ENCODE data around the gene GPD2.
"Not testable (repeated sequence)": the region's sequence is repeated elsewhere in the genome, so short reads cannot be mapped to it uniquely, and the experiment has no call there.

The GPD2 gene

GRCh38 chr2:156489195-156489594, 53.0 kb downstream of the GPD2 start:
- no peak overlapping the region for H3K27ac ChIP-seq
- POLR2A ChIA-PET (ENCODE audit: low non-redundant PET), result no interaction called here
- TF ChIP-seq CTCF (conservative IDR thresholded peaks at IDR 0.05; ENCODE audit: low read depth), result no peak
- CTCF ChIA-PET, result interaction anchor here (1.1 kb wide), 1 partner anchor 17 kb away, joined by 4 read pairs; no protein-coding TSS in a partner anchor
- DNase-seq (ENCODE audit: low spot score), result no peak

GRCh38 chr2:156489750-156490465, 53.7 kb downstream of the GPD2 start:
- TF ChIP-seq CTCF (conservative IDR thresholded peaks at IDR 0.05; ENCODE audit: low read depth), result no peak
- ChIA-PET POLR2A (ENCODE audit: low non-redundant PET) (no interaction called here), CTCF (no interaction called here)
- no peak for DNase-seq (ENCODE audit: low spot score)
- H3K27ac ChIP-seq, result no peak overlapping the region

- ChIA-PET POLR2A (ENCODE audit: low non-redundant PET) (no interaction called here), CTCF (no interaction called here)
- DNase-seq (ENCODE audit: low spot score), result no peak
- no peak for TF ChIP-seq CTCF (conservative IDR thresholded peaks at IDR 0.05; ENCODE audit: low read depth)
- H3K27ac ChIP-seq, result no peak overlapping the region
These were observed 54.3 kb downstream of the GPD2 start for GRCh38 chr2:156490466-156490840.

GRCh38 chr2:156491176-156491575, 55.0 kb downstream of the GPD2 start:
- CTCF ChIA-PET, result interaction anchor here (0.5 to 0.7 kb wide), 2 partner anchors 11 to 17 kb away, joined by 3 read pairs; no protein-coding TSS in a partner anchor
- POLR2A ChIA-PET (ENCODE audit: low non-redundant PET), result no interaction called here
- no peak overlapping the region for H3K27ac ChIP-seq
- no peak for DNase-seq (ENCODE audit: low spot score)
- no peak for TF ChIP-seq CTCF (conservative IDR thresholded peaks at IDR 0.05; ENCODE audit: low read depth)

- no peak overlapping the region for H3K27ac ChIP-seq
- ChIA-PET CTCF (no interaction called here), POLR2A (ENCODE audit: low non-redundant PET) (no interaction called here)
- DNase-seq (ENCODE audit: low spot score), result no peak
- no peak for TF ChIP-seq CTCF (conservative IDR thresholded peaks at IDR 0.05; ENCODE audit: low read depth)
These were observed 56.8 kb downstream of the GPD2 start for GRCh38 chr2:156492979-156493378.

GRCh38 chr2:156495998-156496397, 59.8 kb downstream of the GPD2 start:
- CTCF ChIA-PET; DNase-seq (ENCODE audit: low spot score); H3K27ac ChIP-seq: not testable (repeated sequence)
- POLR2A ChIA-PET (ENCODE audit: low non-redundant PET), result interaction anchor here (0.7 kb wide), 1 partner anchor 76 kb away, joined by 3 read pairs; no protein-coding TSS in a partner anchor

GRCh38 chr2:156505696-156506095, 69.5 kb downstream of the GPD2 start:
- DNase-seq (ENCODE audit: low spot score), result no peak
- POLR2A ChIA-PET (ENCODE audit: low non-redundant PET), result no interaction called here
- CTCF ChIA-PET, result interaction anchor here (1.2 kb wide), 1 partner anchor 17 kb away, joined by 4 read pairs; no protein-coding TSS in a partner anchor
- H3K27ac ChIP-seq, result no peak overlapping the region
- no peak for TF ChIP-seq CTCF (conservative IDR thresholded peaks at IDR 0.05; ENCODE audit: low read depth)
